ENCODE data around the gene CMC1.

CMC1 gene

DNA sequence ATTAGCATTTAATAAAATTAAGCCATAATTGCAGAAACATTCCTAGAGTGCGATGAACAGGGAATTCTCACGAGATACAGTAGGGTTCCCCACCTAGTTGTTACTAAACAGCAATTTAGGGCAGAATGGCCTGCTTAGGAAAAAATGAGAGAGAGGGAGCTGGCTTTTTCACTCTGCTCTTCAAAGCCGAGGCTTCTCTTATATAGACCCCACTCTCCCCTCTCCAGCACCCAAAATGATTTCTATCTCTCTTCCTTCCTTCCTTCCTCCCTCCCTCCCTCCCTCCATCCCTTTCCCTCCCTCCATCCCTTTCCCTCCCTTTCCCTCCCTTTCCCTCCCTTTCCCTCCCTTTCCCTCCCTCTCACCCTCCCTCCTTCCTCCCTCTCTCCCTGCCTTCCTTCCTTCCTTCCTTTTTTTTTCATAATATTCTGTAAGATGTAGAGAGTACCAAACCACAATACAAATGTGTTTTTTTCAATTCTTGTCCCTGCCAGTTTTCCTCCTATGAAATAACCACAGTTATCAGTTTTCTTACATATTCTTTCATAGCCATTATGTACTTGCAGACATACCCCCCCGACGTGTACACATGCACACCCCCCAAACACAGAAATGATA lies 59.0 kb downstream of the CMC1 start:
- DNase-seq (ENCODE audit: low read depth): no peak

DNA sequence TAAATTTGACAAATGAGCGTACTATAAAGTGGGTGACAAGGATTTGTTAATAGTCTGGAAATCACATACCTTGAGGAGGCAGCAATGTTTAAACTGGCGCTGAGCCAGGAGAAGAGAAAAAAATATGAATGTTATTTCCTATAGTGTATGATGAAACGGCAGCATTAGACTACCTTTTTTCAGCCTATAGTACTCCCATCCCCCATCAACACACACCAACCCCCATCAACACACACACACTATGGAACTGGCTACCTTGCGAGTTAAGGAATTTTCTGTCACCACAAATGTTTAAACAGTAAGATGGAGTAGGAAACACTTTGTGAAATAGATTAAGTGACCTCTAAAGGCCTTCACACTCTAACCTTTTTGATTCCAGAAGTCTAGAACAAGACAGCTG lies 60.3 kb downstream of the CMC1 start:
- DNase-seq (ENCODE audit: low read depth): no peak

DNA sequence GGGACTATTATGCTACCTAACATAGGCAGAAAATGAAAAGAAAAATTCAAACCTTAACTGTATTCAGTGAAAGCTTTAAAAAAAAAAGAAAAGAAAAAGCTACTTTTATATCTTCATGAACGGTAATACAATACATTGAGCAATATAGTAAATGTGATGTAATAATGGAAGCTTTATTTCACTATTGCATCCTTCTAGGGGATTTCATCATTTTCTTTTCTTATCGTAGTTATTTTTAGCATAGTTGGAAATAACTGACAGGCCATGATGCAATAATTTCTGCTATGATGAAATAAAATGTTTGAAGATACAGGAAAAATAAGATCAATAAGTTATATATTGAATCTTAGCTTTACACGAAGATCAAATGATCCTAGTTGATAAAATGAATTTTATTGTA lies 66.8 kb downstream of the CMC1 start:
- no peak for DNase-seq (ENCODE audit: low read depth)

DNA sequence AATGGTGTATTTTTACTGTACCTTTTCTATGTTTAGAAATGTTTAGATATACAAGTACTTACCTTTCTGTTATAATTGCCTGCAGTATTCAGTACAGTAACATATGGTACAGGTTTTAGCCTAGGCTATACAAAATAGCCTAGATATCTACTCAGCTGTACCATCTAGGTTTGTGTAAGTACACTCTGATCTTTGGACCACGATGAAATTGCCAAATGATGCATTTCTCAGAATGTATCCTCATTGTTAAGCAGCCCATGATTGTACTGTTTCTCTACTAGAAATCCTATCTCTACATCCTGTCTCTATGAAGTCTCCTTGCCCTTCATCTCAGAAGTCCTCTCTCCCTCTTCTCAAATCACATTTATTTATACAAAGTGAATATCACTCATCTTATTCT lies 74.3 kb downstream of the CMC1 start:
- DNase-seq (ENCODE audit: low read depth): no peak

DNA sequence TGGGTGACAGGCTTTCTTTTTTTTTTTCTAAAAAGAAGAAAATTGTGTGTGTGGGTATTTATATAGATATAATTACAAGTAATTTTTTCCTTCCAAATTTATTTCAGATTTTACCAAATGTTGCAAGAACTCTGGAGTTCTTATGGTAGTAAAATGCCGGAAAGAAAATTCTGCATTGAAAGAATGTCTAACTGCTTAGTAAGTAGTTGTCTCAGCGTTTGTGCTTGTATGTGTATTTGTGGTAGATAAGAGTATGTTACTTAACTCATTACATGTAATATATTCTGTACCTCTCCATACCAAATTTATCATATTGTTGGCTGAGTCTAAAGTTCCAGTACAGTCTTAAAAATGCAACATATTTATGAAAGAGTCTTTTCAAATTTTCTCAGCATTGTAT lies 74.8 kb downstream of the CMC1 start:
- DNase-seq (ENCODE audit: low read depth): no peak

DNA sequence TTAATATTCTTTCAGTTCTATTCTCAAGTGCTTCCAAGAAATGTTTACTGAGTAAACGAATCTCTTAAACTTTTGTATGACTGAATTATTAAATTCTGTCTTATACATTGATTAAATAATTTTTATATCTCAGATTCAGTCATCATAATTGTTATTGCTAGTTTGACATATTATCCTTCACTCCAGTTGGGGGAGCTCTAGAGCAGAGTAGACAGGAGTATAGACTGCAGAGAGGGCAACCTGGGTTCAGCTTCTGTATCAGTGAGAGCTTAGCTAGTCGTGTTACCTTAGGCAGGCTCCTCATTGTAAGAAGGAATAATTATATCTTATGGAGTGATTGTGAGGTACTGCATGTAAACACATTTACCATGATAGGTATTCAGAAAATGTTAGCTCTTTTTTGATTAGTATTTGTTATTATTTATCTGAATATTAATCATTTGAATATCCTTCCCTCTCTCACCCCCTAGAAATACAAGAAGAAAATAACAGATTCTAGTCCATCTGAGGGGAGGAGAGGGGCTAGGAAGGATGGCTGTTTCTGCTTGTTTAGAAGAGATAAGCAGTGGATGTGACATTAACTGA lies 76.1 kb downstream of the CMC1 start:
- DNase-seq (ENCODE audit: low read depth): no peak

DNA sequence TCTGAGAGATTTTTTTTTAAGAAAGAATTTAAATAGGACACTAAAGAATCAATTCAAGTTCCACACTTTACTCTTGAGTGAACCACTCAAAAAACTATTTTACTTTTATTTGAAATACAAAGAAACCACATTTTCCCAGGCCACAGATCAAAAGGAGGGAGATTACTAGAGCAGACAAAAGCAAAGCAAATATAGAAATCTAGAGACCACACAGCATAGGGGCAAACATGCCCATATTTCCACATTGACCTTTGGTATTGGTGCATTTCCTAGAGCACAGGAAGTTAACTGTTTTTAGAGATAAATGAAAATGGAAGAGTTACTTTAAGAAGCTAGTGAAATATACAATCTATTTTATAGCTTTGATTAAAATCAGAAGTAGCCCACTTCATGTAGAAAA lies 79.6 kb downstream of the CMC1 start:
- DNase-seq (ENCODE audit: low read depth): no peak

DNA sequence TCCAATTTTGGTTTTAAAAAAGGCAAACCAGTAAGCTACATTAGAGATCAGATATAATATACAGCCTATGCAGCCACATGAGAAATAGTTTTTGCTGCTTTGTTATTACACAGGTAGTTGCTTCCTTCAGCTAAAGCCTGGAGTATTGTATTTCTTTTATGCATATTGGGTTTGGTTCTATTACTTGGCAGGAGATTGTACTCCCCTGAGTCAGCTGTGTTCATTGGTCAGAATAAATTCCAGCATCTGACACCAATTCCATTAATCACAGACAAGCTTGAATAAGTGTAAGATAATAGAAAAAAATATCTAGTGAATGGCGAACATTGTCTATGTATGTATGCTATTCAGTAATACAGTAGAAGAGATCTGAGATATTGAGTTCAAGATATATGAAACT lies 81.0 kb downstream of the CMC1 start:
- no peak for DNase-seq (ENCODE audit: low read depth)

DNA sequence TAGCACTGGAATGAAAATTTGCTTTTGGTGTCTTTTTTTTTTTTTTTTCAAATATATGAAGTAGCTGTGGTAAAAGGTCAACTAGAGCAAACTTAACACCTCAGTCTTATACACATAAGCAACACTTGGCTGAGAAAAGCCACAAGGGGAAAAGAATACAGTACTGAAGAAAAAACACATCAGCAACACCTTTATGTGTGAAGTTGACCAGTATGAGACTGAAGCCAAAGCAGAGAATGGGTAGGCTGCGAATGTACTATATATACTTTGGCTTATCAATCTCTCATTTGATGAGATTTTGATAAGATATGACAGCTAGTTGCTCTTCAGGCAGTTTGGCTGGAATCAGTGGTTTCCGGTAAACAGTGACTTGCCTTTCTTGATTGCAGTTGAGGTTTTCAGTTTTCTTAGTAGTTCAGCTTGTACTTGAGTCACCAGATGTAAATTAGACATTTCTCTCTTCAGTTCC lies 85.1 kb downstream of the CMC1 start:
- no peak for DNase-seq (ENCODE audit: low read depth)

DNA sequence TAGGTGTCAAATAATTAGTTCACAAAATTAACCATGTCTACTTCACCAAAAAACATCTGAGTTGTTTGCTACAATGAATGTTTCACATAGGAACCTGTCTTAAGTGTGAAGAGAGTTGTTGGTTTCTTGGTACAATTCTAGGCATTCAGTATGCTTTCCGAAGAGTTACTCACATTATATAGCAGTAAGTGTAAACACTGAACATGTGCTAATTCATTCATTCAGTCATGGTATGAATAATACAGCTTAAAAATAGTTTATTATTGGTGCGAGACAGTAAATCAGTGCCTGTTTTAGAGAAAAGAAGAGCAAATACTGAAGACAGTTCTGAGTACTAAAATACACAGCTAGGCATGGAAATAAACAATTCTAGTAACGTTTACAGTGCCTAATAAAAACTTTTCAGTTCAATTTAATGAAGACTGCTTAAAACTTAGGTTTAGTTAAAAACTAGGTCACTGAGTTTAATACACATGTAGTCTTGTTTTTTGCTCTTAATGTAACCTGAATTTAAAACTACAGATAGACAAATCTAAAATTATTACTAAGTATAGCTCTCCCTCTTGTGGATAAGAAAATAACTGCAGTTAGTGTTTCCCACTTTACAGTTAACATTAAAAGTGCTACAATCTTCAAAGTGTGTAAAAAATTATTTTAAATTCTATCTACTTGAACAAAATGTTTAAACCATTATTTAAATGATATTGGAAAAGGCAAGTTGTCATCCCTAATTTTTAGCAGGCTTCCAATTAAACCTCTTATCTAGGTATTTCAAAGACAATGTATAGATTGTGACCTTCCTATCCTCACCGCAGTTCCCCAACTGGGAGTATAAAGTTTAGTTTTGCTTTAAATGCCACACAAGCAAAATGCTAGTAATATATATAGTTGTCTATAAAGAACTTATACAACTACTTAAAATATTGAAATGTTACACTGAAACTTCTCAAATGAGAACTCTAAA lies 87.1 kb downstream of the CMC1 start:
- DNase-seq (ENCODE audit: low read depth): no peak

DNA sequence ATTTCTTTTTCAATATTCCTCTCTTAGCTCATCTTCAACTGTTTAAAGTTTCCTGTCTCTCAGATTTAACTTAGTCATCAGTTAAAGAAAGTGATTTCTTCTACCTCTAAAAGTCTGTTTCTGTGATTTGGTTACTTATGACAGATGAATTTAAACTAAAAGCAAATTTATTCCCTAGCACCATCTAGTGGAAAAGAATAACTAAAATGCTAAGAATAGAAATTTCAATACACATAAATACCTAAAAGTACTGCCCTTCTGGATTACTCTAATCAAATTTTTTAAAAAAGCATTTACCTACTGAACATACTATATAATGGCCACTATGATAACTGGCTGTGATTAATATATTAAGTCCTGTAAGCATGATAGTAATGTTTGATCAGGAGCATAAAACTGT lies 93.1 kb downstream of the CMC1 start:
- no peak for DNase-seq (ENCODE audit: low read depth)

DNA sequence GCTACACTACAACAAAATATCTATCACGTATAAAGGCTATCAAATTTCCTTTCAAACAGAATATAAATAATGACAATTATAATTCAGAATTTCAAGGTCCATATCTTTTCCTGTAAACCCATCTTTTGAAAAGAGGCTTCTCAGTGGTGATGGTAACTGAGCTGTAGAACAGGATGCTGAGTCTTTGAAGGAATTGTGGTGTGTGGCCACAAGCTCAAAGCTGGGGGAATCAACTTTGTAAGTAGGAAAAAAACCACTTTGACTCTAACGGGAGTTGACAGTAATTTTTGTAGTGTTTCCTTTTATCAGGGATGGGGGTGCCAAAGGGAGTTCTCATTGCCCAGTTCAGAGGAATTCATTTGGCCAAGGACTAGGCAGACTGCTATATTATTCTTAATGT lies 93.8 kb downstream of the CMC1 start:
- no peak for DNase-seq (ENCODE audit: low read depth)

DNA sequence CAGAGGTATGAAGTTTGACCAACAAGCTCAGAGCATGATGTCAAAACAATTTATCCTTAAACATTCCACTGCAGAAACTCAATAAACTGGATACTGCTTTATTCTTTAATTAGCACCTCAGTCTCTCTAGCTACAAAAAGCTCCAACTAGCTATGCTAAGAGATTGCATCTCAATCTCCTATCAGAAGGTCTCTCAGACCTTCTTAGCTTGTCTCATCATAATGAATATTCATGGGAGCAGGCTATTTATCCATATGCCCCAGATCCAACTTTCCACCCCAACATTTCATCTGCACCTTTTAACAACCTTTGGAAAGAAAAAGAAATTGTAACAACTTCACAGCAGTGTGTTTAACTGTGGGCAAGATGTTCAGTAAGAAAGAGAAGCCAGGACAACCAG lies 95.8 kb downstream of the CMC1 start:
- DNase-seq (ENCODE audit: low read depth): no peak

DNA sequence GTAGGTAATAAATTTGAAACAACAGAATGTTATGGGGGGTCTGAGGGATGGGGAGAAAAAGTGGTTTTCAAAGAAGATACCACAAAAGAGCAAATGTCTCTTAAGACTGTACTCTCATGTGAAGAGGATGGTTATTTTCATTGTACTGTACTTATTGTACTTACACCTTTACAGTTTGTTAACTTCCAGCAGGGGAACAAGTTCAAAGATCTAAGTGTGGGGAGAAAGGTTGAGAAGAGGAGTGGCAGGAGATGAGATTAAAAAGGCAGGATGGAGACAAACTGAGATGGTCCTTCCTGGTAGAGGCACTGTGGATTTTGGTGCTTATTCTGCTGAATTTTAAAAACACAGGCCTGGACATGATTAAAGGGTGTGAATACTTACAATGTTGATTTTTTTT lies 101.7 kb downstream of the CMC1 start:
- no peak for DNase-seq (ENCODE audit: low read depth)

DNA sequence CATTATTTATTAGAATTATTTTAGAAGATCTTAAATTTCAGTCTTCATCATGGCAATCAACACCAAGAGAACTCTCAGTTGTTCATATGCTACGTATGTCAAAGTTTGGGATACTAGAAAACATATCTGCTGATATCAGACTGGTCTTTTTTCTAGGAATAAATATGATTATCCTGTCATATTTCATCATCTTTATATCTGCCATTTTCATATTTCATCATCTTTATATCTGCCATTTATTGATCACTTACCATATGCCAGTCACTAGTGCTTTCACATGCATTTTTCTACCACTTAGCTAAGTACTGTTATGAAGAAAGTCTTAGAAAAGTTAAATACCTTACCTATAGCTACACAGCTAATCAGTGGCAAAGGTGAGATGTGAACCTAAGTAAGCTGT lies 104.3 kb downstream of the CMC1 start:
- no peak for DNase-seq (ENCODE audit: low read depth)

DNA sequence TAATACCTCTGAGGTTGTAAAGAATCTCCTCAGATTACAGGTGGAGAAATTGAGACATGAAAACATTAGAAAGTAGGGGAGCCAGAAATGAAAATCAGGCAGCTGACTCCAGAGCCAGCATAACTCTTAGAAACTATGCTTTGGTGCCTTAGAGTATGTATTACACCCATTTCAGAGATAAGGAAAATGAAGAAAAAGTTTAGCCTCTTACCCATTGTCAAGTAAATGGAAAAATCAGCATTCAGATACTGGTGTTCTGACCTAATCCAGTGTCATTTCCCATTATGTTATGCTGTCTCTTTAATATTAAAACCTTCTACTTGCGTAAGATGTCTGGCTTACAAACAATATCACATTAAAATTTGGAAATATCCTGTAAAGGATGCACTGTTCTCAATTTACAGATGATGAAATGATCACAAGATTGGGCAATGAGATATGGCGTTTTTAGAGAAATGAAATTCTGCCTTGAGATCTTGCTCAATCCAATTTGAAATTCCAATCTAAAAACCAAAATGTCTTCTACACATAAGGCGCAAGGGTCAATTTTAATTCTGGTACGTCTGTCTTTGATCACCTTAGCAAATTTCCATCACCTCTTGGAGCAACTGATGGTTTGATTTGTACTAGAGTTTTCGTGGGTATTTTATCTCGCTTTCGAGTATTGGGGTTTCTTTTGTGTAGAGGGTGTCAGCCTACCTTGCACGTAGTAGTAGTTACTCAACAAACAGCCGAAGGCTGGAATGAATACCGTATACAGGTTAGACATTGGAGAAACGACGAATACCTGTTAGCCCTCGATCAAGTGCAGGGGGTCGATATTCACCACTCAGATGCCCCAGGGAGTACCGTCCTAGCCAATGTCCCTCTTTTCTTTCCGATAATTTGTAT lies 106.2 kb downstream of the CMC1 start:
- no peak for DNase-seq (ENCODE audit: low read depth)

DNA sequence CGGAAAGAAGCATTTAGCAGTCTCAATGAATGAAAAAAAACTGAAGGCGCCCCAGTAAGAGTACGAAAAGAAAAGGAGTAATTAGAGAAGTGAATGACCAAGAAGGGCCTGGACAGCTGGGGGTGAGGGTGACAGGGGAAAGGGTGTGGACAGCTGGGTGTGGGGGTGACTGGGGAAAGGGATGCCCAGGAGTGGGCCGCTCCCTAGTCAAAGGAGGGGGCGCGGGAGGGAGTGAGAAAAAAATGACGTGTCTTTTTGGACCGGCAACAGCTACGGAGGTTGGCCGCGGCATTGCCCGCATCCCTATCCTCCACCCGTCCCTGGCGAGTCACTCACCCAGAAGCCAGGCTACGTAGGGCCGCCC lies 106.8 kb downstream of the CMC1 start:
- no peak for DNase-seq (ENCODE audit: low read depth)

DNA sequence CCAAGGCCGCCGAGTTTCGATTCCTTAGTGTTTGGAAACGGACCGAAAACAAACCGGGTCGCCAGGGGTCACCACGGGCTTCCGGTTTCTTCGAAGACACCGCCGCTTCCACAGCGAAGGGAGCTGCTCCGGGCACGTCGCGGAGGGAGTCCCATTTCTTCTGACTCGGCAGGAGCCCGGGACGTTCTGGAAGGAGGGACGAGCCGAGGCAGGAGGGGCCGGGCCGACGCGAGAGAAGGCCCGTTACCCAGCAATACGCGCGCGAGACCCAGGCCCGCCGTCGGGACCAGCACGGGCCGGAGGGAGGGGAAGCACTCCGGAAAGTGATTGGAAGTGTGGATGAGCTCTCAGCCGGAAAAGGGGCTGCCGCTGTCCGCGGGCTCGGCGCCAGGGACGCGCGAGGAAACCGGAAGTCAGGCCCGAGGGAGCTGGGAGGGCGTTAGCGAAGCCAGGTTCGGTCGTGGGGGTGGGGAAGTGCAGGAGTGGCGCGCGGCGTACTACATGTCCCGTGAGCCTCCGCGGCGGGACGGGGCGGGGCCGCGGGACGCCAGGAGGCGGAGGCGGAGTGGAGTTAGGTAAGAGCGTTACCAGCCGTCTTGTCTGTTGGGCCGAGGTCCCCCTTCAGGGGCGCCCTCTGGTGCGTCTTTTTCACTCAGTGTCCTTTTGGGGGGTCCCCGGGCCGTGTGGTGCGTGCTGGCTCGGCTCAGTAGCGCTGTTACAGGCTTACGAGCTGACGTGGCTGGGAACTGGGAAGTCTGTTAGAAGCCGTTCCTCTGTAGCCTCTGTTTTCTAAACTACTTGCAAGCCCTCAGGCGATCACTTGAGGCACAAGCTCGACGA lies 107.4 kb downstream of the CMC1 start, which contains the start of the genes AZI2 and ZCWPW2:
TSS of gene AZI2 (minus strand) at position 196 of the 840 bp plus-strand sequence. CDS start 8,207 bp downstream, outside the sequence.
TSS of gene ZCWPW2 (plus strand) at position 93 of the 840 bp plus-strand sequence. CDS start 64,348 bp downstream, outside the sequence.
- DNase-seq (ENCODE audit: low read depth): peak; percentile 87

DNA sequence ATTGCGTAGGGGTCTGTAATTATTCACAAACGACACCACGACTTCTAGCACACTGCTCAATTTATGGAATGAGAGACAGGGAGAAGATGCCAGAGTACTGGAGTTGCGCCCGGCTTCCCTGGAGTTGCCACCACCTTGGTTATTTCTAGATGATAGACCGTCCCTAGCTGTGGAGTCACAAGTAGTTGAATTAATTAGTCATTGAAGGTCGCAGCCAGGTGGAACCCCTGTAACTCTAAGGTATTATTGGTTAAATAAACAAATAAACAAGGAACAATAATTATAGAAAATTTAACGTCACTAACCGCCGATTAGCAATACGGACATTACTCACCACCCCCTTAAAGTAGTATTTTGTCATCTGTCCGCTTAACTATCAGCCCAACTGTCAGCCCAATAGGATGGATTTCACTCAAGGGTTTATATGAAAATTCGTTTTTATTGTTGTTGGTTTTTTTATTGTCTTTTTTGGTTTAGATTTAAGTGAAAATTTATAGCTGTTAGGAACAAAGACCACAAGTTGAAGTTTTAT lies 108.1 kb downstream of the CMC1 start:
- DNase-seq (ENCODE audit: low read depth): no peak

Measured in activated T-helper 9 cell treated with anti-CD3 and anti-CD28 coated beads, Interleukin-2, amount 50 U/mL, for 16 hours (primary cell).